GM23338 (cell line): ENCODE measurements around the gene RTEL1. TPM values are rescaled to one million over a fixed set of nuclear protein-coding genes. Genes with fewer than 3 reads are reported as not detected.

Source experiments
- ATAC-seq: fragments of 200-7000 bp; cut with Tn5 transposase; 3 replicates; pipeline ENCODE4 v1.9.1; 2020
- DNase-seq: peaks from one replicate; pipeline ENCODE4 v3.0.0-alpha.2; 2015; ENCODE audit warnings: low spot score
- H2AFZ ChIP-seq: fragments of 200-600 bp; sonication (generic); 2 replicates; pipeline ENCODE4 v1.8.0; 2016; ENCODE audit warnings: antibody characterized with exemption, mild to moderate bottlenecking, moderate library complexity
- H3F3A ChIP-seq: fragments of 200-600 bp; sonication (generic); replicated peaks from 2 replicates; pipeline ENCODE4 v1.8.0; 2017; ENCODE audit warnings: antibody characterized with exemption, mixed run types, low read depth
- H3K27ac ChIP-seq: fragments of 200-600 bp; sonication (generic); 2 replicates; pipeline ENCODE4 v1.6.1; 2016; ENCODE audit warnings: low read depth
- H3K27me3 ChIP-seq: fragments of 200-600 bp; sonication (generic); 2 replicates; pipeline ENCODE4 v1.8.0; 2016; ENCODE audit warnings: mild to moderate bottlenecking, mixed run types, moderate library complexity; ENCODE audit not compliant: insufficient read depth
- H3K36me3 ChIP-seq: fragments of 200-600 bp; sonication (generic); 2 replicates; pipeline ENCODE4 v1.8.0; 2016; ENCODE audit warnings: mild to moderate bottlenecking; ENCODE audit not compliant: insufficient read depth
- H3K4me1 ChIP-seq: fragments of 200-600 bp; sonication (generic); 2 replicates; pipeline ENCODE4 v1.8.0; 2016; ENCODE audit warnings: mild to moderate bottlenecking, moderate library complexity; ENCODE audit not compliant: insufficient read depth
- H3K4me2 ChIP-seq: fragments of 200-600 bp; sonication (generic); 2 replicates; pipeline ENCODE4 v1.7.1; 2017; ENCODE audit warnings: mixed run types
- H3K4me3 ChIP-seq: fragments of 200-600 bp; sonication (generic); 2 replicates; pipeline ENCODE4 v1.6.1; 2016; ENCODE audit warnings: mixed run types
- H3K79me2 ChIP-seq: fragments of 200-600 bp; sonication (generic); replicated peaks from 2 replicates; pipeline ENCODE4 v1.8.0; 2017; ENCODE audit warnings: mild to moderate bottlenecking; ENCODE audit not compliant: insufficient read depth
- H3K9me2 ChIP-seq: fragments of 200-600 bp; sonication (generic); 2 replicates; pipeline ENCODE4 v1.8.0; 2017; ENCODE audit not compliant: insufficient read depth
- H4K20me1 ChIP-seq: fragments of 200-600 bp; sonication (generic); replicated peaks from 2 replicates; pipeline ENCODE4 v1.8.0; 2017; ENCODE audit warnings: mild to moderate bottlenecking; ENCODE audit not compliant: insufficient read depth
- H3K27ac Mint-ChIP-seq: 2 replicates; pipeline ENCODE4 v1.8.0; 2020; ENCODE audit warnings: inconsistent platforms, mild to moderate bottlenecking, moderate library complexity, mixed read lengths
- H3K27me3 Mint-ChIP-seq: 3 replicates; pipeline ENCODE4 v1.8.0; 2022; ENCODE audit warnings: low read depth, mild to moderate bottlenecking, moderate library complexity, mixed read lengths, inconsistent platforms; ENCODE audit not compliant: insufficient read depth, poor library complexity
- H3K36me3 Mint-ChIP-seq: 3 replicates; pipeline ENCODE4 v1.8.0; 2021; ENCODE audit warnings: low read depth, mild to moderate bottlenecking, inconsistent platforms, moderate library complexity, mixed read lengths
- H3K4me1 Mint-ChIP-seq: 3 replicates; pipeline ENCODE4 v1.8.0; 2020; ENCODE audit warnings: mild to moderate bottlenecking, inconsistent platforms, mixed read lengths
- H3K4me3 Mint-ChIP-seq: 3 replicates; pipeline ENCODE4 v1.8.0; 2021; ENCODE audit warnings: moderate library complexity, mild to moderate bottlenecking, inconsistent platforms, mixed read lengths
- H3K9me3 Mint-ChIP-seq: 3 replicates; pipeline ENCODE4 v1.8.0; 2020; ENCODE audit warnings: moderate library complexity, mild to moderate bottlenecking, inconsistent platforms, mixed read lengths
- CREB1 ChIP-seq: fragments of 250-450 bp; sonication (Bioruptor Pico); IDR thresholded peaks from 2 replicates; pipeline ENCODE4 v1.5.0; 2020; ENCODE audit warnings: low read depth, mild to moderate bottlenecking, moderate library complexity
- EZH2phosphoT487 ChIP-seq: fragments of 200-600 bp; sonication (generic); IDR thresholded peaks from one replicate; pipeline ENCODE4 v1.8.1; 2018; ENCODE audit warnings: antibody characterized with exemption; ENCODE audit not compliant: unreplicated experiment
- JUNB ChIP-seq: IDR thresholded peaks from one replicate; pipeline ENCODE4 v1.6.1; 2016; ENCODE audit warnings: antibody characterized with exemption; ENCODE audit not compliant: unreplicated experiment
- NANOG ChIP-seq: IDR thresholded peaks from 2 replicates; pipeline ENCODE4 v1.6.1; 2016; ENCODE audit warnings: antibody characterized with exemption, borderline replicate concordance
- POLR2AphosphoS5 ChIP-seq: IDR thresholded peaks from 2 replicates; pipeline ENCODE4 v1.6.1; 2016; ENCODE audit warnings: antibody characterized with exemption, low read depth
- ZNF114 ChIP-seq: fragments of 250-450 bp; sonication (Bioruptor Pico); IDR thresholded peaks from 2 replicates; pipeline ENCODE4 v1.5.0; 2020; ENCODE audit warnings: mild to moderate bottlenecking, moderate library complexity
- ZNF331 ChIP-seq: fragments of 250-450 bp; sonication (Bioruptor Pico); IDR thresholded peaks from 2 replicates; pipeline ENCODE4 v1.5.0; 2020; ENCODE audit warnings: low read depth, mild to moderate bottlenecking, moderate library complexity
- polyA plus RNA-seq: library from polyadenylated mRNA; unstranded; fragments of >200 nt; fragmentation: Nextera tagmentation; extraction: Ambion mirVana; gene quantifications from 2 replicates; pipeline ENCODE4 v1.2.1, GENCODE V29; 2016
- total RNA-seq: library from RNA; depleted of rRNA; stranded (reverse); fragments of >200 nt; shearing (Covaris generic); gene quantifications from 2 replicates; pipeline ENCODE4 v1.2.3, GENCODE V29; 2014
- TF ChIP-seq, protein P1 (sequence below): IDR thresholded peaks from 2 replicates; pipeline ENCODE4 v1.6.1; 2016; ENCODE audit warnings: antibody characterized with exemption
- TF ChIP-seq, protein P2 (sequence below): fragments of 250-450 bp; sonication (Bioruptor Pico); IDR thresholded peaks from 2 replicates; pipeline ENCODE4 v1.5.0; 2020; ENCODE audit warnings: mild to moderate bottlenecking, moderate library complexity
- TF ChIP-seq, protein P3 (sequence below): IDR thresholded peaks from one replicate; pipeline ENCODE4 v1.6.1; 2018; ENCODE audit warnings: antibody characterized with exemption; ENCODE audit not compliant: unreplicated experiment

The RTEL1 gene
- total and polyA plus RNA-seq, 2 experiments from 2014 or later = 14.2 to 34.5 TPM

DNA sequence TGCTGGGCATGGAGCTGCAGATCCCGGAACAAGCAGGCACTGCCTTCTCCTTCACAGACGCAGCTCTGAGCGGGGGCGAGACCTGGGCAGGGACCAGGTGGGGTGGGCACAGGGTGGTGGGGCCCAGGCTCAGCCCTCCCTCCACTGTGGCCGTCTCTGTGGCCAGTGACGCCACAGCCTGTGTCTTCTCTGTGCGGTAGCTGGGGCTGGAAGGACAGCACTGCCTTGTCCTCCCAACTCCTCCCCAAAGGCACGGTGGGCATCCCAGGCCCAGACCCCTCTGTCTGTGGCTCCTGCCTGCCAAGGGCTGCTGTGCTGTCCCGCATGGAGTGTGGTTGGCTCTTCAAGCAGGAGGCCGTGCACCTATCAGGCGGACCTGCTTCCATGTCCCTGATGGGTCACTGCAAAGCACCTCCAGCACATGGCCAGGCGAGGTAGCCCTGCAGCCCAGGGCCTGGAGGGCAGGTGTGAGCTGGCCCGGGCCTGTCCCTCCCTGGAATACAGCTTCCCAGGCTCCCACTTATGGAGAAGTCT, 23.6 kb downstream of the RTEL1 start:
- no peak overlapping the region for H3K27ac Mint-ChIP-seq
- no peaks in the 10 kb centered on the region for H3K4me1 Mint-ChIP-seq
- Histone ChIP-seq H3K79me2 (no peaks in the 10 kb centered on the region), H3K36me3 (no peaks in the 10 kb centered on the region), H3K9me2 (no peaks in the 10 kb centered on the region), H3K27ac (no peak overlapping the region), H3K4me3 (no peak overlapping the region), H3K4me2 (no peak overlapping the region), H3F3A (no peaks in the 10 kb centered on the region), H3K4me1 (no peaks in the 10 kb centered on the region), H2AFZ (no peak overlapping the region), H3K27me3 (no peaks in the 10 kb centered on the region), H4K20me1 (no peaks in the 10 kb centered on the region)
- H3K27me3 Mint-ChIP-seq = peaks cover 4% of the 10 kb centered on the region
- no peak for DNase-seq
- H3K36me3 Mint-ChIP-seq = peaks cover 9% of the 10 kb centered on the region; the same call in 2 of the 3 replicates
- no peak overlapping the region for H3K4me3 Mint-ChIP-seq
- TF ChIP-seq ZNF114 (CRISPR knock-in tag) (no peak), JUNB (no peak), NANOG (no peak), CREB1 (CRISPR knock-in tag) (no peak), EZH2phosphoT487 (no peak), POLR2AphosphoS5 (no peak), ZNF331 (CRISPR knock-in tag) (no peak)
- TF ChIP-seq, protein P1, sequence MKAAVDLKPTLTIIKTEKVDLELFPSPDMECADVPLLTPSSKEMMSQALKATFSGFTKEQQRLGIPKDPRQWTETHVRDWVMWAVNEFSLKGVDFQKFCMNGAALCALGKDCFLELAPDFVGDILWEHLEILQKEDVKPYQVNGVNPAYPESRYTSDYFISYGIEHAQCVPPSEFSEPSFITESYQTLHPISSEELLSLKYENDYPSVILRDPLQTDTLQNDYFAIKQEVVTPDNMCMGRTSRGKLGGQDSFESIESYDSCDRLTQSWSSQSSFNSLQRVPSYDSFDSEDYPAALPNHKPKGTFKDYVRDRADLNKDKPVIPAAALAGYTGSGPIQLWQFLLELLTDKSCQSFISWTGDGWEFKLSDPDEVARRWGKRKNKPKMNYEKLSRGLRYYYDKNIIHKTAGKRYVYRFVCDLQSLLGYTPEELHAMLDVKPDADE = no peak
- TF ChIP-seq, protein P2, sequence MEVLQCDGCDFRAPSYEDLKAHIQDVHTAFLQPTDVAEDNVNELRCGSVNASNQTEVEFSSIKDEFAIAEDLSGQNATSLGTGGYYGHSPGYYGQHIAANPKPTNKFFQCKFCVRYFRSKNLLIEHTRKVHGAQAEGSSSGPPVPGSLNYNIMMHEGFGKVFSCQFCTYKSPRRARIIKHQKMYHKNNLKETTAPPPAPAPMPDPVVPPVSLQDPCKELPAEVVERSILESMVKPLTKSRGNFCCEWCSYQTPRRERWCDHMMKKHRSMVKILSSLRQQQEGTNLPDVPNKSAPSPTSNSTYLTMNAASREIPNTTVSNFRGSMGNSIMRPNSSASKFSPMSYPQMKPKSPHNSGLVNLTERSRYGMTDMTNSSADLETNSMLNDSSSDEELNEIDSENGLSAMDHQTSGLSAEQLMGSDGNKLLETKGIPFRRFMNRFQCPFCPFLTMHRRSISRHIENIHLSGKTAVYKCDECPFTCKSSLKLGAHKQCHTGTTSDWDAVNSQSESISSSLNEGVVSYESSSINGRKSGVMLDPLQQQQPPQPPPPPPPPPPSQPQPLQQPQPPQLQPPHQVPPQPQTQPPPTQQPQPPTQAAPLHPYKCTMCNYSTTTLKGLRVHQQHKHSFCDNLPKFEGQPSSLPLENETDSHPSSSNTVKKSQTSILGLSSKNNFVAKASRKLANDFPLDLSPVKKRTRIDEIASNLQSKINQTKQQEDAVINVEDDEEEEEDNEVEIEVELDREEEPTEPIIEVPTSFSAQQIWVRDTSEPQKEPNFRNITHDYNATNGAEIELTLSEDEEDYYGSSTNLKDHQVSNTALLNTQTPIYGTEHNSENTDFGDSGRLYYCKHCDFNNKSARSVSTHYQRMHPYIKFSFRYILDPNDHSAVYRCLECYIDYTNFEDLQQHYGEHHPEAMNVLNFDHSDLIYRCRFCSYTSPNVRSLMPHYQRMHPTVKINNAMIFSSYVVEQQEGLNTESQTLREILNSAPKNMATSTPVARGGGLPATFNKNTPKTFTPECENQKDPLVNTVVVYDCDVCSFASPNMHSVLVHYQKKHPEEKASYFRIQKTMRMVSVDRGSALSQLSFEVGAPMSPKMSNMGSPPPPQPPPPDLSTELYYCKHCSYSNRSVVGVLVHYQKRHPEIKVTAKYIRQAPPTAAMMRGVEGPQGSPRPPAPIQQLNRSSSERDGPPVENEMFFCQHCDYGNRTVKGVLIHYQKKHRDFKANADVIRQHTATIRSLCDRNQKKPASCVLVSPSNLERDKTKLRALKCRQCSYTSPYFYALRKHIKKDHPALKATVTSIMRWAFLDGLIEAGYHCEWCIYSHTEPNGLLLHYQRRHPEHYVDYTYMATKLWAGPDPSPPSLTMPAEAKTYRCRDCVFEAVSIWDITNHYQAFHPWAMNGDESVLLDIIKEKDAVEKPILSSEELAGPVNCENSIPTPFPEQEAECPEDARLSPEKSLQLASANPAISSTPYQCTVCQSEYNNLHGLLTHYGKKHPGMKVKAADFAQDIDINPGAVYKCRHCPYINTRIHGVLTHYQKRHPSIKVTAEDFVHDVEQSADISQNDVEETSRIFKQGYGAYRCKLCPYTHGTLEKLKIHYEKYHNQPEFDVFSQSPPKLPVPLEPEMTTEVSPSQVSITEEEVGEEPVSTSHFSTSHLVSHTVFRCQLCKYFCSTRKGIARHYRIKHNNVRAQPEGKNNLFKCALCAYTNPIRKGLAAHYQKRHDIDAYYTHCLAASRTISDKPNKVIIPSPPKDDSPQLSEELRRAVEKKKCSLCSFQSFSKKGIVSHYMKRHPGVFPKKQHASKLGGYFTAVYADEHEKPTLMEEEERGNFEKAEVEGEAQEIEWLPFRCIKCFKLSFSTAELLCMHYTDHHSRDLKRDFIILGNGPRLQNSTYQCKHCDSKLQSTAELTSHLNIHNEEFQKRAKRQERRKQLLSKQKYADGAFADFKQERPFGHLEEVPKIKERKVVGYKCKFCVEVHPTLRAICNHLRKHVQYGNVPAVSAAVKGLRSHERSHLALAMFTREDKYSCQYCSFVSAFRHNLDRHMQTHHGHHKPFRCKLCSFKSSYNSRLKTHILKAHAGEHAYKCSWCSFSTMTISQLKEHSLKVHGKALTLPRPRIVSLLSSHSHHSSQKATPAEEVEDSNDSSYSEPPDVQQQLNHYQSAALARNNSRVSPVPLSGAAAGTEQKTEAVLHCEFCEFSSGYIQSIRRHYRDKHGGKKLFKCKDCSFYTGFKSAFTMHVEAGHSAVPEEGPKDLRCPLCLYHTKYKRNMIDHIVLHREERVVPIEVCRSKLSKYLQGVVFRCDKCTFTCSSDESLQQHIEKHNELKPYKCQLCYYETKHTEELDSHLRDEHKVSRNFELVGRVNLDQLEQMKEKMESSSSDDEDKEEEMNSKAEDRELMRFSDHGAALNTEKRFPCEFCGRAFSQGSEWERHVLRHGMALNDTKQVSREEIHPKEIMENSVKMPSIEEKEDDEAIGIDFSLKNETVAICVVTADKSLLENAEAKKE (CRISPR knock-in tag) = no peak
- TF ChIP-seq, protein P3, sequence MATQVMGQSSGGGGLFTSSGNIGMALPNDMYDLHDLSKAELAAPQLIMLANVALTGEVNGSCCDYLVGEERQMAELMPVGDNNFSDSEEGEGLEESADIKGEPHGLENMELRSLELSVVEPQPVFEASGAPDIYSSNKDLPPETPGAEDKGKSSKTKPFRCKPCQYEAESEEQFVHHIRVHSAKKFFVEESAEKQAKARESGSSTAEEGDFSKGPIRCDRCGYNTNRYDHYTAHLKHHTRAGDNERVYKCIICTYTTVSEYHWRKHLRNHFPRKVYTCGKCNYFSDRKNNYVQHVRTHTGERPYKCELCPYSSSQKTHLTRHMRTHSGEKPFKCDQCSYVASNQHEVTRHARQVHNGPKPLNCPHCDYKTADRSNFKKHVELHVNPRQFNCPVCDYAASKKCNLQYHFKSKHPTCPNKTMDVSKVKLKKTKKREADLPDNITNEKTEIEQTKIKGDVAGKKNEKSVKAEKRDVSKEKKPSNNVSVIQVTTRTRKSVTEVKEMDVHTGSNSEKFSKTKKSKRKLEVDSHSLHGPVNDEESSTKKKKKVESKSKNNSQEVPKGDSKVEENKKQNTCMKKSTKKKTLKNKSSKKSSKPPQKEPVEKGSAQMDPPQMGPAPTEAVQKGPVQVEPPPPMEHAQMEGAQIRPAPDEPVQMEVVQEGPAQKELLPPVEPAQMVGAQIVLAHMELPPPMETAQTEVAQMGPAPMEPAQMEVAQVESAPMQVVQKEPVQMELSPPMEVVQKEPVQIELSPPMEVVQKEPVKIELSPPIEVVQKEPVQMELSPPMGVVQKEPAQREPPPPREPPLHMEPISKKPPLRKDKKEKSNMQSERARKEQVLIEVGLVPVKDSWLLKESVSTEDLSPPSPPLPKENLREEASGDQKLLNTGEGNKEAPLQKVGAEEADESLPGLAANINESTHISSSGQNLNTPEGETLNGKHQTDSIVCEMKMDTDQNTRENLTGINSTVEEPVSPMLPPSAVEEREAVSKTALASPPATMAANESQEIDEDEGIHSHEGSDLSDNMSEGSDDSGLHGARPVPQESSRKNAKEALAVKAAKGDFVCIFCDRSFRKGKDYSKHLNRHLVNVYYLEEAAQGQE = no peak
- H3K9me3 Mint-ChIP-seq = no peaks in the 10 kb centered on the region
- ATAC-seq = no peak
